T-helper 17 cell (primary cell): ENCODE results near the gene TSKS. TPM values are rescaled to one million over a fixed set of nuclear protein-coding genes. Genes with fewer than 3 reads are reported as not detected.

Experiments
- ATAC-seq: fragments of 150-1000 bp; cut with Tn5 transposase; 2 replicates; pipeline ENCODE4 v1.10.0; 2021; ENCODE audit warnings: mild to moderate bottlenecking, moderate library complexity
- DNase-seq, 3 donors: peaks; one replicate each; pipeline versions ENCODE4 v3.0.0 to v3.0.0-alpha.2; 2020 to 2021
- H3K9me3 ChIP-seq: one replicate; pipeline ENCODE4 v1.7.0; 2013; ENCODE audit warnings: low read length, mild to moderate bottlenecking; ENCODE audit not compliant: control insufficient read depth, poor library complexity, severe bottlenecking
- H3K27ac Mint-ChIP-seq: one replicate; pipeline ENCODE4 v1.8.0; 2022; ENCODE audit warnings: mild to moderate bottlenecking, moderate library complexity, mixed read lengths
- H3K27me3 Mint-ChIP-seq: one replicate; pipeline ENCODE4 v1.8.0; 2022; ENCODE audit warnings: mixed read lengths
- H3K36me3 Mint-ChIP-seq: one replicate; pipeline ENCODE4 v1.8.0; 2022; ENCODE audit warnings: low read depth, mixed read lengths
- H3K4me1 Mint-ChIP-seq: one replicate; pipeline ENCODE4 v1.8.0; 2022; ENCODE audit warnings: mild to moderate bottlenecking, mixed read lengths
- H3K4me3 Mint-ChIP-seq: one replicate; pipeline ENCODE4 v1.8.0; 2022; ENCODE audit warnings: mild to moderate bottlenecking, moderate library complexity, mixed read lengths
- total RNA-seq, 4 donors: library from RNA in 2 of 4; stranded (reverse) in 2 of 4; gene quantifications; one replicate each; pipeline ENCODE4 v1.2.3 and lab custom pipeline; 2022 to 2026

TSKS gene
- total RNA-seq, 2 donors from 2014 or later = 0.87 to 1.9 TPM

GRCh38 chr19:49787746-49788145 lies 24.6 kb upstream of the TSKS start:
- DNase-seq (no peak), ATAC-seq (no peak)
- H3K27me3 Mint-ChIP-seq = no peaks in the 10 kb centered on the region
- H3K36me3 Mint-ChIP-seq = peaks cover 15% of the 10 kb centered on the region
- H3K9me3 ChIP-seq = no peaks in the 10 kb centered on the region
- no peak overlapping the region for H3K4me3 Mint-ChIP-seq
- H3K27ac Mint-ChIP-seq = no peak overlapping the region
- H3K4me1 Mint-ChIP-seq = peaks cover 9% of the 10 kb centered on the region

GRCh38 chr19:49786376-49786820 lies 23.3 kb upstream of the TSKS start:
- H3K36me3 Mint-ChIP-seq = peaks cover 15% of the 10 kb centered on the region
- H3K27me3 Mint-ChIP-seq = no peaks in the 10 kb centered on the region
- DNase-seq = no peak
- H3K27ac Mint-ChIP-seq = no peak overlapping the region
- no peaks in the 10 kb centered on the region for H3K9me3 ChIP-seq
- H3K4me1 Mint-ChIP-seq = peaks cover 9% of the 10 kb centered on the region
- no peak for ATAC-seq
- no peak overlapping the region for H3K4me3 Mint-ChIP-seq

- ATAC-seq (no peak), DNase-seq (no peak)
- no peaks in the 10 kb centered on the region for H3K27me3 Mint-ChIP-seq
- peaks cover 12% of the 10 kb centered on the region for H3K36me3 Mint-ChIP-seq
- H3K27ac Mint-ChIP-seq = no peak overlapping the region
- H3K4me3 Mint-ChIP-seq = no peak overlapping the region
- peaks cover 23% of the 10 kb centered on the region for H3K4me1 Mint-ChIP-seq
- no peaks in the 10 kb centered on the region for H3K9me3 ChIP-seq
Observed at GRCh38 chr19:49782515-49782914, 19.4 kb upstream of the TSKS start.

- DNase-seq (no peak), ATAC-seq (no peak)
- Mint-ChIP-seq H3K36me3 (peaks cover 12% of the 10 kb centered on the region), H3K27me3 (no peaks in the 10 kb centered on the region), H3K4me1 (peaks cover 23% of the 10 kb centered on the region), H3K27ac (no peak overlapping the region), H3K4me3 (no peak overlapping the region)
- no peaks in the 10 kb centered on the region for H3K9me3 ChIP-seq
Observed at GRCh38 chr19:49781394-49781793, 18.3 kb upstream of the TSKS start.

GRCh38 chr19:49780861-49781260 lies 17.8 kb upstream of the TSKS start:
- no peak for ATAC-seq
- H3K4me3 Mint-ChIP-seq = no peak overlapping the region
- no peaks in the 10 kb centered on the region for H3K9me3 ChIP-seq
- H3K27ac Mint-ChIP-seq = peak overlapping the region; percentile 91
- DNase-seq = no peak
- peaks cover 24% of the 10 kb centered on the region for H3K4me1 Mint-ChIP-seq
- H3K36me3 Mint-ChIP-seq = peaks cover 14% of the 10 kb centered on the region
- H3K27me3 Mint-ChIP-seq = no peaks in the 10 kb centered on the region

GRCh38 chr19:49779731-49780555 lies 16.8 kb upstream of the TSKS start:
- ATAC-seq = no peak

GRCh38 chr19:49776371-49776764 lies 13.3 kb upstream of the TSKS start:
- DNase-seq (no peak), ATAC-seq (no peak)
- H3K27ac Mint-ChIP-seq = no peak overlapping the region
- H3K9me3 ChIP-seq = no peaks in the 10 kb centered on the region
- H3K36me3 Mint-ChIP-seq = peaks cover 4% of the 10 kb centered on the region
- peak overlapping the region; percentile 45 for H3K4me3 Mint-ChIP-seq
- peaks cover 39% of the 10 kb centered on the region for H3K4me1 Mint-ChIP-seq
- no peaks in the 10 kb centered on the region for H3K27me3 Mint-ChIP-seq

More at GRCh38 chr19:49779731-49780555, 16.8 kb upstream of the TSKS start:
- no peak for DNase-seq
- H3K27ac Mint-ChIP-seq = peak overlapping the region; percentile 91
- H3K9me3 ChIP-seq = no peaks in the 10 kb centered on the region
- peak overlapping the region; percentile 50 for H3K4me3 Mint-ChIP-seq
- H3K4me1 Mint-ChIP-seq = peaks cover 24% of the 10 kb centered on the region
- peaks cover 10% of the 10 kb centered on the region for H3K36me3 Mint-ChIP-seq
- no peaks in the 10 kb centered on the region for H3K27me3 Mint-ChIP-seq

- no peaks in the 10 kb centered on the region for H3K9me3 ChIP-seq
- DNase-seq (no peak), ATAC-seq (no peak)
- Mint-ChIP-seq H3K27ac (no peak overlapping the region), H3K27me3 (no peaks in the 10 kb centered on the region), H3K4me1 (peaks cover 34% of the 10 kb centered on the region), H3K4me3 (peak overlapping the region; percentile 45), H3K36me3 (peaks cover 4% of the 10 kb centered on the region)
Observed at GRCh38 chr19:49775742-49776370, 12.8 kb upstream of the TSKS start.

- ATAC-seq (no peak), DNase-seq (no peak)
- no peak overlapping the region for H3K4me3 Mint-ChIP-seq
Observed at GRCh38 chr19:49774969-49775368, 11.9 kb upstream of the TSKS start.

GRCh38 chr19:49773663-49774350 lies 10.7 kb upstream of the TSKS start:
- Mint-ChIP-seq H3K36me3 (peaks cover 4% of the 10 kb centered on the region), H3K27ac (peak overlapping the region; percentile 83), H3K4me3 (no peak overlapping the region), H3K27me3 (no peaks in the 10 kb centered on the region), H3K4me1 (peaks cover 29% of the 10 kb centered on the region)
- no peak for DNase-seq
- no peak for ATAC-seq
- H3K9me3 ChIP-seq = no peaks in the 10 kb centered on the region

More at GRCh38 chr19:49774969-49775368, 11.9 kb upstream of the TSKS start:
- H3K4me1 Mint-ChIP-seq = peaks cover 25% of the 10 kb centered on the region
- H3K9me3 ChIP-seq = no peaks in the 10 kb centered on the region
- peaks cover 4% of the 10 kb centered on the region for H3K36me3 Mint-ChIP-seq
- no peak overlapping the region for H3K27ac Mint-ChIP-seq
- H3K27me3 Mint-ChIP-seq = no peaks in the 10 kb centered on the region

- no peaks in the 10 kb centered on the region for H3K27me3 Mint-ChIP-seq
- H3K4me1 Mint-ChIP-seq = peaks cover 32% of the 10 kb centered on the region
- no peak for DNase-seq
- H3K27ac Mint-ChIP-seq = peak overlapping the region; percentile 83
- no peaks in the 10 kb centered on the region for H3K9me3 ChIP-seq
- ATAC-seq = no peak
- H3K36me3 Mint-ChIP-seq = peaks cover 4% of the 10 kb centered on the region
- H3K4me3 Mint-ChIP-seq = no peak overlapping the region
Observed at GRCh38 chr19:49772850-49773432, 9.8 kb upstream of the TSKS start.

GRCh38 chr19:49771674-49772139 lies 8.6 kb upstream of the TSKS start:
- H3K27me3 Mint-ChIP-seq = no peaks in the 10 kb centered on the region
- H3K9me3 ChIP-seq = no peaks in the 10 kb centered on the region
- no peak overlapping the region for H3K27ac Mint-ChIP-seq
- no peak for DNase-seq
- peaks cover 41% of the 10 kb centered on the region for H3K4me1 Mint-ChIP-seq
- H3K4me3 Mint-ChIP-seq = no peak overlapping the region
- peaks cover 4% of the 10 kb centered on the region for H3K36me3 Mint-ChIP-seq
- ATAC-seq = no peak

- H3K4me1 Mint-ChIP-seq = peaks cover 41% of the 10 kb centered on the region
- no peaks in the 10 kb centered on the region for H3K27me3 Mint-ChIP-seq
- H3K27ac Mint-ChIP-seq = no peak overlapping the region
- H3K9me3 ChIP-seq = no peaks in the 10 kb centered on the region
- peaks cover 2% of the 10 kb centered on the region for H3K36me3 Mint-ChIP-seq
- ATAC-seq (no peak), DNase-seq (no peak)
- no peak overlapping the region for H3K4me3 Mint-ChIP-seq
Observed at GRCh38 chr19:49770529-49770928, 7.4 kb upstream of the TSKS start.
